Esophagus muscularis mucosa (tissue), 3 donors: ENCODE measurements around the gene UNC5A.

Experiments used
- POLR2A ChIP-seq: fragments of 450-650 bp; IDR thresholded peaks from one replicate; pipeline ENCODE4 v1.6.1; 2017; ENCODE audit warnings: antibody characterized with exemption, moderate library complexity, mild to moderate bottlenecking, low read depth
- TF ChIP-seq, protein P1 (sequence below), 3 experiments: fragments of 200-600 bp in 2 of 3; fragments of 450-650 bp in 1 of 3; sonication (generic) in 2 of 3; IDR thresholded peaks; one replicate each; pipeline ENCODE4 v1.5.1; 2017 to 2019; ENCODE audit warnings: antibody characterized with exemption in 3 of 3, mild to moderate bottlenecking in 2 of 3, moderate library complexity in 1 of 3

- TF ChIP-seq, protein P1, sequence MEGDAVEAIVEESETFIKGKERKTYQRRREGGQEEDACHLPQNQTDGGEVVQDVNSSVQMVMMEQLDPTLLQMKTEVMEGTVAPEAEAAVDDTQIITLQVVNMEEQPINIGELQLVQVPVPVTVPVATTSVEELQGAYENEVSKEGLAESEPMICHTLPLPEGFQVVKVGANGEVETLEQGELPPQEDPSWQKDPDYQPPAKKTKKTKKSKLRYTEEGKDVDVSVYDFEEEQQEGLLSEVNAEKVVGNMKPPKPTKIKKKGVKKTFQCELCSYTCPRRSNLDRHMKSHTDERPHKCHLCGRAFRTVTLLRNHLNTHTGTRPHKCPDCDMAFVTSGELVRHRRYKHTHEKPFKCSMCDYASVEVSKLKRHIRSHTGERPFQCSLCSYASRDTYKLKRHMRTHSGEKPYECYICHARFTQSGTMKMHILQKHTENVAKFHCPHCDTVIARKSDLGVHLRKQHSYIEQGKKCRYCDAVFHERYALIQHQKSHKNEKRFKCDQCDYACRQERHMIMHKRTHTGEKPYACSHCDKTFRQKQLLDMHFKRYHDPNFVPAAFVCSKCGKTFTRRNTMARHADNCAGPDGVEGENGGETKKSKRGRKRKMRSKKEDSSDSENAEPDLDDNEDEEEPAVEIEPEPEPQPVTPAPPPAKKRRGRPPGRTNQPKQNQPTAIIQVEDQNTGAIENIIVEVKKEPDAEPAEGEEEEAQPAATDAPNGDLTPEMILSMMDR (IDR thresholded peaks at IDR 0.05) = no peak
- no peak for TF ChIP-seq POLR2A
These were observed 108.3 kb downstream of the UNC5A start for GRCh38 chr5:176918613-176919012.
